Thyroid gland (tissue), 4 donors: ENCODE data around the gene FSTL4. TPM values are rescaled to one million over a fixed set of nuclear protein-coding genes. Genes with fewer than 3 reads are reported as not detected.

Source experiments
- DNase-seq, 2 donors: peaks; one replicate each; pipeline ENCODE4 v3.0.0-alpha.2; 2019
- H3K27ac ChIP-seq, 3 donors: fragments of 200-600 bp; sonication (generic); 1 replicate in 2 of 3; 2 replicates in 1 of 3; pipeline ENCODE4 v1.5.1; 2016 to 2019; ENCODE audit warnings: mild to moderate bottlenecking in 1 of 3, moderate library complexity in 1 of 3
- H3K27me3 ChIP-seq: fragments of 200-600 bp; sonication (generic); one replicate; pipeline ENCODE4 v1.5.1; 2019
- H3K36me3 ChIP-seq, 2 donors: fragments of 200-600 bp; sonication (generic); one replicate each; pipeline ENCODE4 v1.5.1; 2016 to 2019
- H3K4me1 ChIP-seq, 2 donors: fragments of 200-600 bp; sonication (generic); one replicate each; pipeline ENCODE4 v1.5.1; 2017 to 2019
- H3K4me3 ChIP-seq, 3 donors: fragments of 200-600 bp; sonication (generic); replicated peaks in 1 of 3; 1 replicate in 2 of 3; 2 replicates in 1 of 3; pipeline ENCODE4 v1.5.1; 2016; ENCODE audit warnings: mild to moderate bottlenecking in 1 of 3
- H3K9me3 ChIP-seq: fragments of 200-600 bp; sonication (generic); one replicate; pipeline ENCODE4 v1.5.1; 2017
- CTCF ChIP-seq, 6 experiments: fragments of 200-600 bp in 3 of 6; fragments of 450-650 bp in 3 of 6; sonication (generic) in 3 of 6; IDR thresholded peaks; one replicate each; pipeline ENCODE4 v1.5.1; 2016 to 2019; ENCODE audit warnings: antibody characterized with exemption in 6 of 6, mild to moderate bottlenecking in 2 of 6, inconsistent platforms in 1 of 6, moderate library complexity in 1 of 6
- POLR2A ChIP-seq, 2 donors: fragments of 450-650 bp; IDR thresholded peaks; one replicate each; pipeline ENCODE4 v1.6.1; 2017; ENCODE audit warnings: antibody characterized with exemption in 2 of 2, mild to moderate bottlenecking in 2 of 2, moderate library complexity in 1 of 2
- WGBS, 2 donors: methylation state at CpG; one replicate each; pipeline ENCODE4 v1.1.5; 2017; 5-methylcytosine and 5-hydroxymethylcytosine counted together
- intact Hi-C: fragments of 100-400 bp; cut with DNase I; formaldehyde crosslinking; loops from one replicate; pipeline ENCODE4 v1.15.1; 2023
- total RNA-seq, 4 donors: library from RNA; depleted of rRNA; stranded (reverse); fragments of >200 nt; gene quantifications; one replicate each; pipeline ENCODE4 v1.2.3, GENCODE V29; 2016

Gene FSTL4
- total RNA-seq, 4 donors from 2014 or later, result 0.10 to 0.13 TPM; not detected in 2

- H3K4me3 ChIP-seq, result no peak overlapping the region
- H3K36me3 ChIP-seq, result no peaks in the 10 kb centered on the region
- H3K27me3 ChIP-seq, result no peaks in the 10 kb centered on the region
- TF ChIP-seq CTCF (IDR thresholded peaks at IDR 0.05) (no peak), POLR2A (IDR thresholded peaks at IDR 0.05) (no peak)
- intact Hi-C loops, result no loop called here
- no peaks in the 10 kb centered on the region for H3K4me1 ChIP-seq
- no peaks in the 10 kb centered on the region for H3K9me3 ChIP-seq
- no peak for DNase-seq
- WGBS, 2 donors, result 69 to 70% methylated on average over 14 of the region's 14 CpGs
- H3K27ac ChIP-seq, result no peak overlapping the region
These were observed 230.6 kb downstream of the FSTL4 start for GRCh38 chr5:133381571-133382365.

- no peak for DNase-seq
- intact Hi-C loops, result no loop called here
- WGBS, 2 donors, result 58 to 68% methylated on average over 3 of the region's 3 CpGs
These were observed 231.3 kb downstream of the FSTL4 start for GRCh38 chr5:133381041-133381440.

DNA sequence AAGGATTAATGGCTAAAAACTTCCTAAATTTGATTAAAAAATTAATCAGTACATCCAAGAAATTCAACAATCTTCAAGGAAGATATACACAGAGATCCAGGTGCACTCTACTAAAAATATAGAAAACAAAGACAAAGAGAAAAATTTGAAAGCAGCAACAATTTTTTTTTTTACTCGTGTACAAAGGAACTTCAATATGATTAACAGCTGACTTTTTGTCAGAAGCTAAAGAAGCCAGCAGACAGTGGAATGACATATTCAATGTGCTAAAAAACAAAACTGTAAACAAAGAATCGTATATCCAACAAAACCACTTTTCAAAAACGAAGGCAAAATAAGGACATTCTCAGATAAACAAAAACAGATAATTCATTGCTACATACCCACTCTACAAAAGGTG, 234.6 kb downstream of the FSTL4 start:
- H3K27me3 ChIP-seq, result no peaks in the 10 kb centered on the region
- H3K4me1 ChIP-seq, result no peaks in the 10 kb centered on the region
- DNase-seq, result no peak
- H3K9me3 ChIP-seq, result no peaks in the 10 kb centered on the region
- 78 to 79% methylated on average over 3 of the region's 3 CpGs for WGBS, 2 donors
- no peak for TF ChIP-seq CTCF (IDR thresholded peaks at IDR 0.05)
- TF ChIP-seq POLR2A (IDR thresholded peaks at IDR 0.05), result no peak
- no peak overlapping the region for H3K4me3 ChIP-seq
- no peak overlapping the region for H3K27ac ChIP-seq
- intact Hi-C loops, result no loop called here
- H3K36me3 ChIP-seq, result no peaks in the 10 kb centered on the region

More at GRCh38 chr5:133381041-133381440, 231.3 kb downstream of the FSTL4 start:
- Histone ChIP-seq H3K27me3 (no peaks in the 10 kb centered on the region), H3K36me3 (no peaks in the 10 kb centered on the region), H3K4me1 (no peaks in the 10 kb centered on the region), H3K4me3 (no peak overlapping the region), H3K9me3 (no peaks in the 10 kb centered on the region), H3K27ac (no peak overlapping the region)
- TF ChIP-seq POLR2A (IDR thresholded peaks at IDR 0.05) (no peak), CTCF (IDR thresholded peaks at IDR 0.05) (no peak)

DNA sequence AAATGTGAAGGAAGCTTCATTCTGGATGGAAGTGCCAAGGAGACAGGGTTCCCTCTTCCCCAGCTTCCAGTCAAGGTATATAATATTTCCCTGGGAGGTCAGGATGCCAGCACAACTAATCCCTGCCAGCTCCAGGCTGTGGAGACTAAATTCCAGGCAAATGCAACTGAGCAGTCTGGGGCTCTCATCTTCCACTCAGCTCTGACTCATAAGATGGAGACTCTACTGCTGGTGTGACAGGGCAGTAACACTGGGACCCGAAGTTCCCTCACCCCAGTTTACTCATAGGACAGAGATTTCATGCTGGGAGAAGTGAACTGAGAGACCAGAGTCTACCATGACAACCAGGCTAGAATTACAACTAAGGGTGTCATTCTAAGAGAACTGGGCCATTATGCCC, 235.4 kb downstream of the FSTL4 start:
- Histone ChIP-seq H3K9me3 (no peaks in the 10 kb centered on the region), H3K4me3 (no peak overlapping the region), H3K4me1 (no peaks in the 10 kb centered on the region), H3K27me3 (no peaks in the 10 kb centered on the region), H3K36me3 (no peaks in the 10 kb centered on the region), H3K27ac (no peak overlapping the region)
- 75 to 88% methylated on average over 1 of the region's 1 CpG for WGBS, 2 donors
- no peak for TF ChIP-seq CTCF (IDR thresholded peaks at IDR 0.05)
- no peak for TF ChIP-seq POLR2A (IDR thresholded peaks at IDR 0.05)
- intact Hi-C loops, result no loop called here
- no peak for DNase-seq

DNA sequence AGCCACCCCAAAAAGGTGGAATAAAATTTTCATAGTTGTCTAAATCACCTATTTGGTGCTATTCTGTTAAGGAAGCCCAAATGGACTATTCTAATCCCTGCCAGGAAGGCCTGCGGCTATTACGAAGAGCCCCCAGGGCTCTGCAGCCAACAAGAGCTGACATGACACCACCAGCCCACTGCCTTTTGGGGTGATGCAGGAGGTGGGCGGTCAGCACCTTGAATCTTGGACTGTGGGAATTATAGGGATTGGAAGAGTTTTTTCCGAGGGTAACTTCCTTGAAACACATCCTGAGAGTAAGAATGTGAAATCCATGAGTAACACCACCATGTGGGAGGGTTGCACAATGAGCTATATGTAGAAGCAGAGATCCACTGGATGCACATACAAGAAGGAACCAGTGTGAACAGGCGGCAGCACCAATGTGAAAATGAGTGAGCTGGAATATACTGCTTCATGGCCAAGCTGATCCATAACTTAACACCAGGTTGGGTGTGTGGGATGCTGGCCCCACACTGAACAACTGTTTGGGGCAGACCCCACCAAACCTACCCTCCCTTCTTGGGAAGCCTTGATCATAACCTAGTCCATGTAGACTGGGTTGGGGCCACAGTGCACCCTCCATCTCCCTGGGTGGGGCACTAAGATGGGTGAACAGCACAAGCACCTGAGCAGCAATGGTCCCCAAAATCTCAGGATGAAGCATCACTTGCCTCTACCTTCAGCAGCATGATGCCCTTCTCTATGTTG, 239.0 kb downstream of the FSTL4 start:
- no peak overlapping the region for H3K27ac ChIP-seq
- no peaks in the 10 kb centered on the region for H3K9me3 ChIP-seq
- H3K36me3 ChIP-seq, result no peaks in the 10 kb centered on the region
- 96 to 99% methylated on average over 5 of the region's 5 CpGs for WGBS, 2 donors
- H3K4me3 ChIP-seq, result no peak overlapping the region
- intact Hi-C loops, result no loop called here
- H3K4me1 ChIP-seq, result no peaks in the 10 kb centered on the region
- TF ChIP-seq CTCF (IDR thresholded peaks at IDR 0.05), result no peak
- no peak for TF ChIP-seq POLR2A (IDR thresholded peaks at IDR 0.05)
- no peaks in the 10 kb centered on the region for H3K27me3 ChIP-seq
- DNase-seq, result no peak
